ENCODE measurements around the gene CAND2. TPM values are rescaled to one million over a fixed set of nuclear protein-coding genes. Genes with fewer than 3 reads are reported as not detected.

Gene CAND2
- total RNA-seq: under 0.01 and 0.49 TPM in 2 replicates

DNA sequence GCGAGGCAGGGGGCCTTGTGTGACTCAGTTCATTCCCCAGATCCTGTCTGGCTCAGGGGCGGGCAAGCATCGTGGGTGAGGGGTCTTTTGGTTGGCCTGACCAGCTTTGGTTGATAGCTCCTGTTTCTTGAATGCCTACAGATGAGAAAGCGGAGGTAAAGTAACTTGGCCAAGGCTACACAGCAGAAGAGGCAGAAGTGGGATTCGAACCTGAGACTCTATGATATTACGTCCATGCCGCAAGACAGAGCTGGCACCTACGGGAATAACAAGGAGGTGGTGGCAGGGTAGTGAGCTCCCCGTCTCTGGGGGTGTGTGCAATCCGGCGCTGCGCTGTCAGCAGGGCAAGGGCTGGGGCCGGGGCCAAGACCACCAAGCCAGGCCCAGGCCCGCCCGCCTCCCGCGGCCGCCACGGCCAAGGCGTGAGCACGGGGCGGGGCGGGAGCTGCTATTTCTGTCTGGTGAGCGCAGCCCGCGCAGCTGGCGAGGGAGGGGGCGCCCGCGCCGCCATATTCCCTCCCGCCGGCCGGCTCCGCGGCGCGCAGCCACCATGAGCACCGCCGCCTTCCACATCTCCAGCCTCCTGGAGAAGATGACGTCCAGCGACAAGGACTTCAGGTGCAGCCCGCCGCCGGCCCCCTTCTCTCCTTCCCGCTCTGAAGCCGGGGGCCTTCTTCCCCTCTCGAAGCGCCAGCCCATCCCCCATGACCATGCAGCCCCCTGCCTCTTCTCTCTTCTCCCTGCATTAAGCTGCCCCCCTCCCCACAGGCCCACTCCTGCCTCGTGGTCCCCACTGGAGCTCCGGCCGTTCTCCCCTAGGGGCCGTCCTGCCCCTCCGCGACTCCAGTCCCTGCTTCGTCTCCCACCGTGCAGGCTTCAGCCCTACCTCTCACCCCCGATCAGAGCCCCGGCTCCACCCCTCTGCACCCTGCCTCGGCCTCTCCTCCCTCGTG, at the start of gene CAND2:
Gene CAND2, plus strand, starts transcription at position 510 of the 953 bp plus-strand sequence. Its CDS starts 41 bp downstream, at position 551.

DNA sequence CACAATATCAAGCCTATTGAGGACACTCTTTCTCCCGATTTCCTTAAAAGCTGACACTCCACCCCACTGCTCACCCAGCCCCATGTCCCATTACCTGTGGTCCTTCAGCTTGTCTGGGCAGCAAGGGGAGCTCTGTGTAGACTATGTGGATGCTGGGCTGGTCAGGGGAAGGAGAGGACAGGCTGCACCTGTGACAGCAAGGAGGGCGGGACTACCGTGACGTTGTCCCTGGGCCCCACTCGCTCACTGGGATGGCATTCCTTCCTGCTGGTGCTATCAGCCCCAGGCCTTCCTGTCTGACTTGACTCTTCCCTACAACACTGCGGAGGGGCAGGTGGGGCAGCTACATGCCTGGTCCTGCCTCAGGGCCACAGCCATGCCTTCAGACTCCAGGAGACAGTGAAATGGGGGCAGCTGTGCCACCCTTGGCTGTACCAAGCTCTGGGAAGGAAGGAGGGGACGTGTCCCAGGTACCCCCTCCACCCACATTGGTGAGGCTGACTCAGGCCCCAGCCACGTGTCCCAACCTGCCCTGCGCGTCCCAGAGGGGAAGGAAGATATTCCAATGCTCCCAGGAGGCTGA, 37.3 kb upstream of the CAND2 start, which contains the start of gene TMEM40:
Gene TMEM40, minus strand, starts transcription at position 163 of the 583 bp plus-strand sequence. CDS start 9,427 bp downstream, outside the sequence.

DNA sequence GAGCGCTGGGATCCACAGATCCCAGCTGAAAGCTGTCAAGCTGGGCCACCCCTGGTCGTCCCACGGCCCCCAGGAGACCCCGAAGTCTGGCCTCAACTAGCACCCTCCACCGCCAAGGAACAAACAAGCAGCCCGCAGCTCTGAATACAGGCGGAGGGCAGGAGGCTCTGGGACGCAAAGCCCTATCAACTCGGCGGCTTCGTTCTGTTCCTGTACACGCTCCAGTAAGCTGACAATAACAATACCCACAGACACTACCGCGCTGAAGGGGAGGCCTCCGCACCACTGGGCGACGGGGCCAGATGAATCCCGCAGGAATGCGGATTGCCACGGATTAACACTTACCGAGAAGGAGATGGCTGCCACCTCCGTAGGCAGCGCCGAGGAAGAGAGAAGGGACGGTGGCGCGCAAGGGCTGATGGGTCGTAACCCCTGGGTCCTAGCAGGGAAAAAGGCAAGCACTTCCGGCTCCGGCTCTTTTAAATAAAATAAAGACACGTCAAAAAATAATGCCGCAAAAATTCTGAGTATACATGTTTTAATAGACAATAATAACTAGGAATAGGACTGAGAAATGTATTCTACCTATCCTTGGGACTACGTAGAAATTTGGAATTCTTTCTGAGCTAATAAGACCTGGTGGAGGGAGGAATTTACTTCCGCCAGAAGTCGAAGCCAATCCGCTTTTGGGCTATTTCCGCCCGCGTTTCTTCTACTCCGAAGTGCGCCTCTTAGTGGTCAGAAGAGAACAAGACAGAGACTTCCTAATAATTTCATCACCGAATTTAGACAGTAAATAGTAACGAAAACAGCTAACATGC, 44.9 kb downstream of the CAND2 start, which contains the start of gene RPL32:
Gene RPL32, minus strand, starts transcription at position 417 of the 821 bp plus-strand sequence. CDS start 1,328 bp downstream, outside the sequence.

Other genes with a start within 250 kb of the CAND2 start
- 39.5 and 45.5 TPM in 2 replicates for gene MKRN2, start 239.6 kb upstream of the CAND2 start, total RNA-seq
- 59.8 and 74.4 TPM in 2 replicates for gene RAF1, start 132.6 kb upstream of the CAND2 start, total RNA-seq
- not detected in 2 replicates for gene TMEM40, start 37.4 kb upstream of the CAND2 start, total RNA-seq
- gene RPL32, start 44.9 kb downstream of the CAND2 start, total RNA-seq: 675 and 1,004 TPM in 2 replicates